Endothelial cell of umbilical vein (primary cell): ENCODE data around the gene MFNG.

ENCODE experiments used
- CTCF ChIP-seq, 2 donors: IDR thresholded peaks; 1 replicate in 1 of 2; 2 replicates in 1 of 2; pipeline ENCODE4 v1.5.1; 2011; ENCODE audit warnings: low read length in 2 of 2, mild to moderate bottlenecking in 2 of 2, moderate library complexity in 2 of 2, control low read depth in 1 of 2, inconsistent platforms in 1 of 2, low read depth in 1 of 2; ENCODE audit not compliant: insufficient read depth in 1 of 2; ENCODE audit errors: extremely low read depth in 1 of 2
- EZH2 ChIP-seq: IDR thresholded peaks from 2 replicates; pipeline ENCODE4 v1.6.1; 2012; ENCODE audit warnings: borderline replicate concordance, low read depth, mild to moderate bottlenecking, moderate library complexity, low read length, inconsistent platforms; ENCODE audit not compliant: severe bottlenecking
- MAX ChIP-seq: IDR thresholded peaks from 2 replicates; pipeline ENCODE4 v1.6.1; 2011; ENCODE audit not compliant: insufficient read depth, insufficient read length
- POLR2A ChIP-seq: IDR thresholded peaks from 2 replicates; pipeline ENCODE4 v1.6.1; 2012; ENCODE audit warnings: low read depth, mild to moderate bottlenecking, control low read depth, low read length
- POLR2AphosphoS5 ChIP-seq: IDR thresholded peaks from 2 replicates; pipeline ENCODE4 v1.6.1; 2012; ENCODE audit warnings: low read depth, mild to moderate bottlenecking, control low read depth, low read length, moderate library complexity; ENCODE audit not compliant: insufficient read depth

- no peak for TF ChIP-seq EZH2
- no peak for TF ChIP-seq CTCF (IDR thresholded peaks at IDR 0.05; ENCODE audit: extremely low read depth in 1 of 2, insufficient read depth in 1 of 2, low read depth in 1 of 2, low read length in 2 of 2)
- TF ChIP-seq POLR2AphosphoS5: no peak
- TF ChIP-seq POLR2A: no peak
- TF ChIP-seq MAX: no peak
These were observed 30.3 kb downstream of the MFNG start for GRCh38 chr22:37455896-37456295.
